ACC112 (cell line): ENCODE measurements around the gene PGAP3.
A peak's percentile ranks its signal among the peaks of the same experiment; 100 is the strongest.

Experiments
- H2AFZ ChIP-seq: fragments of 200-600 bp; sonication (generic); one replicate; pipeline ENCODE4 v1.6.0; 2017; ENCODE audit warnings: antibody characterized with exemption, low read length; ENCODE audit not compliant: unreplicated experiment
- H3K27ac ChIP-seq: fragments of 200-600 bp; sonication (generic); 2 replicates; pipeline ENCODE4 v1.5.1; 2014; ENCODE audit warnings: low read depth, mild to moderate bottlenecking, antibody characterized with exemption, low read length, moderate library complexity
- H3K27me3 ChIP-seq: fragments of 200-600 bp; sonication (generic); 2 replicates; pipeline ENCODE4 v1.6.1; 2014; ENCODE audit warnings: mild to moderate bottlenecking, antibody characterized with exemption, low read length, moderate library complexity, mixed read lengths; ENCODE audit not compliant: insufficient read depth
- H3K36me3 ChIP-seq: fragments of 200-600 bp; sonication (generic); 2 replicates; pipeline ENCODE4 v1.6.1; 2016; ENCODE audit warnings: mild to moderate bottlenecking, antibody characterized with exemption, low read length, moderate library complexity, mixed read lengths; ENCODE audit not compliant: insufficient read depth
- H3K4me1 ChIP-seq: fragments of 200-600 bp; sonication (generic); one replicate; pipeline ENCODE4 v1.6.1; 2016; ENCODE audit warnings: low read length, mixed read lengths; ENCODE audit not compliant: insufficient read depth, unreplicated experiment, control insufficient read depth
- H3K4me3 ChIP-seq: fragments of 200-600 bp; sonication (generic); 2 replicates; pipeline ENCODE4 v1.5.1; 2014; ENCODE audit warnings: mild to moderate bottlenecking, low read depth, low read length
- H3K79me2 ChIP-seq: fragments of 200-600 bp; sonication (generic); one replicate; pipeline ENCODE4 v1.6.0; 2016; ENCODE audit warnings: low read length; ENCODE audit not compliant: control insufficient read depth, unreplicated experiment, insufficient read depth

PGAP3 gene

GRCh38 chr17:39640591-39641031 lies 47.2 kb downstream of the PGAP3 start:
- H3K4me1 ChIP-seq, result peaks cover 36% of the 10 kb centered on the region
- no peak overlapping the region for H3K4me3 ChIP-seq
- no peaks in the 10 kb centered on the region for H3K36me3 ChIP-seq
- no peak overlapping the region for H3K27ac ChIP-seq
- peaks cover 56% of the 10 kb centered on the region for H3K79me2 ChIP-seq
- H3K27me3 ChIP-seq, result no peaks in the 10 kb centered on the region
- no peak overlapping the region for H2AFZ ChIP-seq

- Histone ChIP-seq H3K4me3 (no peak overlapping the region), H2AFZ (no peak overlapping the region), H3K36me3 (no peaks in the 10 kb centered on the region), H3K4me1 (peaks cover 36% of the 10 kb centered on the region), H3K27ac (no peak overlapping the region), H3K79me2 (peaks cover 55% of the 10 kb centered on the region), H3K27me3 (no peaks in the 10 kb centered on the region)
Observed at GRCh38 chr17:39639566-39640458, 48.0 kb downstream of the PGAP3 start.

- no peak overlapping the region for H2AFZ ChIP-seq
- H3K27me3 ChIP-seq, result no peaks in the 10 kb centered on the region
- peaks cover 36% of the 10 kb centered on the region for H3K4me1 ChIP-seq
- peaks cover 51% of the 10 kb centered on the region for H3K79me2 ChIP-seq
- H3K36me3 ChIP-seq, result no peaks in the 10 kb centered on the region
- no peak overlapping the region; the same call in 1 of the 2 replicates for H3K4me3 ChIP-seq
- H3K27ac ChIP-seq, result no peak overlapping the region
Observed at GRCh38 chr17:39639043-39639442, 48.8 kb downstream of the PGAP3 start.

GRCh38 chr17:39638317-39638716 lies 49.5 kb downstream of the PGAP3 start:
- Histone ChIP-seq H3K79me2 (peaks cover 44% of the 10 kb centered on the region), H3K27ac (no peak overlapping the region), H2AFZ (no peak overlapping the region), H3K36me3 (no peaks in the 10 kb centered on the region), H3K4me1 (peaks cover 32% of the 10 kb centered on the region), H3K27me3 (no peaks in the 10 kb centered on the region), H3K4me3 (peak overlapping the region; percentile 89)

- peak within 1 kb of the TSS; percentile 29; the same call in 1 of the 2 replicates for H3K27ac ChIP-seq
Observed at GRCh38 chr17:39636927-39637736, 50.7 kb downstream of the PGAP3 start, which contains the start of gene STARD3. Gene STARD3 (plus strand): TSS chr17:39637144. CDS start chr17:39653532, 16,388 bp downstream.

GRCh38 chr17:39636587-39636926 lies 51.3 kb downstream of the PGAP3 start:
- peaks cover 25% of the 10 kb centered on the region for H3K4me1 ChIP-seq
- peak overlapping the region; percentile 89 for H3K4me3 ChIP-seq
- H3K36me3 ChIP-seq, result no peaks in the 10 kb centered on the region
- H3K27ac ChIP-seq, result no peak overlapping the region
- H3K79me2 ChIP-seq, result peaks cover 36% of the 10 kb centered on the region
- H3K27me3 ChIP-seq, result peaks cover under 1% of the 10 kb centered on the region; the same call in 1 of the 2 replicates
- H2AFZ ChIP-seq, result no peak overlapping the region

More at GRCh38 chr17:39636927-39637736, 50.7 kb downstream of the PGAP3 start, which contains the start of gene STARD3:
- H3K27me3 ChIP-seq, result no peaks in the 10 kb centered on the region
- peak within 1 kb of the TSS; percentile 74 for H2AFZ ChIP-seq
- H3K36me3 ChIP-seq, result no peaks in the 10 kb centered on the region
- H3K4me3 ChIP-seq, result peak within 1 kb of the TSS; percentile 89
- H3K79me2 ChIP-seq, result peaks cover 36% of the 10 kb centered on the region
- H3K4me1 ChIP-seq, result peaks cover 25% of the 10 kb centered on the region

GRCh38 chr17:39635614-39636176 lies 52.2 kb downstream of the PGAP3 start:
- Histone ChIP-seq H3K27ac (no peak overlapping the region), H3K79me2 (peaks cover 29% of the 10 kb centered on the region), H3K4me1 (peaks cover 22% of the 10 kb centered on the region), H2AFZ (no peak overlapping the region), H3K27me3 (peaks cover 5% of the 10 kb centered on the region), H3K36me3 (no peaks in the 10 kb centered on the region), H3K4me3 (no peak overlapping the region)

- Histone ChIP-seq H3K4me3 (no peak overlapping the region), H3K4me1 (peaks cover 14% of the 10 kb centered on the region), H2AFZ (no peak overlapping the region), H3K27me3 (peaks cover 5% of the 10 kb centered on the region), H3K36me3 (no peaks in the 10 kb centered on the region), H3K27ac (no peak overlapping the region), H3K79me2 (peaks cover 18% of the 10 kb centered on the region)
Observed at GRCh38 chr17:39634384-39634871, 53.4 kb downstream of the PGAP3 start.

GRCh38 chr17:39633570-39634183 lies 54.2 kb downstream of the PGAP3 start:
- H3K4me3 ChIP-seq, result no peak overlapping the region
- peaks cover 9% of the 10 kb centered on the region for H3K27me3 ChIP-seq
- H2AFZ ChIP-seq, result no peak overlapping the region
- H3K4me1 ChIP-seq, result peaks cover 12% of the 10 kb centered on the region
- no peak overlapping the region for H3K27ac ChIP-seq
- no peaks in the 10 kb centered on the region for H3K36me3 ChIP-seq
- peaks cover 11% of the 10 kb centered on the region for H3K79me2 ChIP-seq
